ENCODE data around the gene GMCL2. TPM values are rescaled to one million over a fixed set of nuclear protein-coding genes. Genes with fewer than 3 reads are reported as not detected.

GMCL2 gene
- total and polyA plus RNA-seq, 2 donors from 2014 or later = not detected

GRCh38 chr5:178205749-178206047 lies 18.5 kb upstream of the GMCL2 start:
- H3K4me1 ChIP-seq (ENCODE audit: control insufficient read depth in 2 of 3, insufficient read depth in 2 of 3, low read depth in 1 of 3, low read length in 3 of 3) = peaks cover 3 to 15% (median 11%) of the 10 kb centered on the region in 3 donors
- H3K27me3 ChIP-seq (ENCODE audit: control insufficient read depth, insufficient read depth, low read length) = no peaks in the 10 kb centered on the region
- intact Hi-C loops (cut with DNase I) = no loop called here
- H3K36me3 ChIP-seq (ENCODE audit: control insufficient read depth in 2 of 3, insufficient read depth in 3 of 3, low read length in 3 of 3) = peaks cover 18 to 41% (median 35%) of the 10 kb centered on the region in 3 donors
- H3K9me3 ChIP-seq (ENCODE audit: control insufficient read depth in 2 of 3, insufficient read depth in 1 of 3, low read length in 3 of 3) = no peaks in the 10 kb centered on the region
- FAIRE-seq (no peak), DNase-seq (no peak)
- H3K9ac ChIP-seq (ENCODE audit: low read length in 3 of 3) = peak overlapping the region; percentile 38 to 68 (median 51)
- H3K27ac ChIP-seq (ENCODE audit: low read depth in 2 of 2, low read length in 2 of 2) = peak overlapping the region in 1 of 2 donors; percentile 33
- peak overlapping the region; percentile 74 to 96 (median 92) for H3K4me3 ChIP-seq (ENCODE audit: low read length in 3 of 3)
- TF ChIP-seq CTCF (IDR thresholded peaks at IDR 0.05; ENCODE audit: borderline replicate concordance, extremely low read depth, insufficient read depth) = no peak

GRCh38 chr5:178204935-178205748 lies 18.0 kb upstream of the GMCL2 start:
- H3K9me3 ChIP-seq (ENCODE audit: control insufficient read depth in 2 of 3, insufficient read depth in 1 of 3, low read length in 3 of 3) = no peaks in the 10 kb centered on the region
- DNase-seq (peak; percentile 77 to 95 (median 87)), FAIRE-seq (no peak)
- no peak for TF ChIP-seq CTCF (IDR thresholded peaks at IDR 0.05; ENCODE audit: borderline replicate concordance, extremely low read depth, insufficient read depth)
- H3K4me3 ChIP-seq (ENCODE audit: low read length in 3 of 3) = peak overlapping the region; percentile 74 to 96 (median 92)
- H3K4me1 ChIP-seq (ENCODE audit: control insufficient read depth in 2 of 3, insufficient read depth in 2 of 3, low read depth in 1 of 3, low read length in 3 of 3) = peaks cover 3 to 15% (median 11%) of the 10 kb centered on the region in 3 donors
- peak overlapping the region; percentile 38 to 68 (median 51) for H3K9ac ChIP-seq (ENCODE audit: low read length in 3 of 3)
- H3K36me3 ChIP-seq (ENCODE audit: control insufficient read depth in 2 of 3, insufficient read depth in 3 of 3, low read length in 3 of 3) = peaks cover 18 to 36% (median 29%) of the 10 kb centered on the region in 3 donors
- H3K27me3 ChIP-seq (ENCODE audit: control insufficient read depth, insufficient read depth, low read length) = no peaks in the 10 kb centered on the region
- intact Hi-C loops (cut with DNase I) = no loop called here
- H3K27ac ChIP-seq (ENCODE audit: low read depth in 2 of 2, low read length in 2 of 2) = peak overlapping the region; percentile 76 to 82

- FAIRE-seq = peak; percentile 33
- Histone ChIP-seq H3K36me3 (ENCODE audit: control insufficient read depth in 2 of 3, insufficient read depth in 3 of 3, low read length in 3 of 3) (peaks cover 14 to 28% (median 22%) of the 10 kb centered on the region in 3 donors), H3K4me3 (ENCODE audit: low read length in 3 of 3) (peak within 1 kb of the TSS; percentile 74 to 96 (median 92)), H3K9ac (ENCODE audit: low read length in 3 of 3) (peak within 1 kb of the TSS; percentile 38 to 68 (median 51)), H3K27ac (ENCODE audit: low read depth in 2 of 2, low read length in 2 of 2) (peak within 1 kb of the TSS; percentile 76 to 82), H3K4me1 (ENCODE audit: control insufficient read depth in 2 of 3, insufficient read depth in 2 of 3, low read depth in 1 of 3, low read length in 3 of 3) (peaks cover 3 to 15% (median 11%) of the 10 kb centered on the region in 3 donors), H3K9me3 (ENCODE audit: control insufficient read depth in 2 of 3, insufficient read depth in 1 of 3, low read length in 3 of 3) (no peaks in the 10 kb centered on the region), H3K27me3 (ENCODE audit: control insufficient read depth, insufficient read depth, low read length) (no peaks in the 10 kb centered on the region)
- no peak for TF ChIP-seq CTCF (IDR thresholded peaks at IDR 0.05; ENCODE audit: borderline replicate concordance, extremely low read depth, insufficient read depth)
- peak; percentile 97 to 98 (median 98) for DNase-seq
- intact Hi-C loops (cut with DNase I) = no loop called here
Measured at GRCh38 chr5:178204182-178204934, 17.2 kb upstream of the GMCL2 start, which contains the start of gene HNRNPAB. HNRNPAB (plus strand) TSS chr5:178204533; CDS start chr5:178204838, 305 bp downstream.
